D721Med (cell line): ENCODE results near the gene HMX3.

Experiments
- DNase-seq: peaks from one replicate; pipeline ENCODE4 v3.0.0; 2011; ENCODE audit warnings: low spot score; ENCODE audit not compliant: insufficient read length
- FAIRE-seq: peaks from 2 replicates; lab custom pipeline; 2011; peaks lifted over from hg19 to GRCh38; lab: Jason Lieb, UNC
- CTCF ChIP-seq: IDR thresholded peaks from 2 replicates; pipeline ENCODE4 v1.5.1; 2012; ENCODE audit warnings: mild to moderate bottlenecking, control low read depth; ENCODE audit not compliant: insufficient read depth; ENCODE audit errors: missing control alignments

The HMX3 gene

GRCh38 chr10:123139521-123140163 is 3.9 kb downstream of the HMX3 start:
- FAIRE-seq (no peak), DNase-seq (no peak)
- TF ChIP-seq CTCF: no peak

GRCh38 chr10:123140164-123140982 is 4.6 kb downstream of the HMX3 start:
- no peak for FAIRE-seq
- peak; percentile 13 for TF ChIP-seq CTCF
- no peak for DNase-seq

- FAIRE-seq (no peak), DNase-seq (no peak)
- TF ChIP-seq CTCF: no peak
Measured at GRCh38 chr10:123140983-123141390, 5.2 kb downstream of the HMX3 start.

GRCh38 chr10:123141791-123142700 is 6.3 kb downstream of the HMX3 start:
- no peak for FAIRE-seq

GRCh38 chr10:123142701-123143161 is 7.0 kb downstream of the HMX3 start:
- no peak for TF ChIP-seq CTCF
- no peak for FAIRE-seq
- no peak for DNase-seq

More at GRCh38 chr10:123141791-123142700, 6.3 kb downstream of the HMX3 start:
- no peak for TF ChIP-seq CTCF
- DNase-seq: no peak

- TF ChIP-seq CTCF: no peak
- no peak for FAIRE-seq
- no peak for DNase-seq
Measured at GRCh38 chr10:123143162-123143824, 7.5 kb downstream of the HMX3 start.
